Activated T-helper 2 cell treated with anti-CD3 and anti-CD28 coated beads, Interferon-gamma antibody, Interleukin-2, Interleukin-4, amounts not matched to agents 10 μg/mL and 5 μg/mL and 100 μg/mL, durations not matched to agents 14 hours and 24 hours and 36 hours (primary cell): ENCODE results near the gene PRSS56. TPM values are rescaled to one million over a fixed set of nuclear protein-coding genes. Genes with fewer than 3 reads are reported as not detected.

ENCODE experiments used
- DNase-seq: peaks from one replicate; pipeline ENCODE4 v3.0.0; 2021; ENCODE audit warnings: low spot score
- H3K27ac Mint-ChIP-seq: one replicate; pipeline ENCODE4 v1.8.0; 2021; ENCODE audit warnings: mixed read lengths
- H3K27me3 Mint-ChIP-seq: one replicate; pipeline ENCODE4 v1.8.0; 2021; ENCODE audit warnings: low read depth, mixed read lengths
- H3K36me3 Mint-ChIP-seq: one replicate; pipeline ENCODE4 v1.8.0; 2021; ENCODE audit warnings: low read depth, mixed read lengths
- H3K4me1 Mint-ChIP-seq: one replicate; pipeline ENCODE4 v1.8.0; 2021; ENCODE audit warnings: low read depth, mixed read lengths
- H3K4me3 Mint-ChIP-seq: one replicate; pipeline ENCODE4 v1.8.0; 2021; ENCODE audit warnings: low read depth, mild to moderate bottlenecking, moderate library complexity, mixed read lengths
- H3K9me3 Mint-ChIP-seq: one replicate; pipeline ENCODE4 v1.8.0; 2021; ENCODE audit warnings: mixed read lengths
- intact Hi-C: fragments of 100-400 bp; cut with micrococcal nuclease; formaldehyde crosslinking; loops from one replicate; pipeline ENCODE4 v1.15.1; 2023
- total RNA-seq: library from RNA; stranded (reverse); gene quantifications from 2 replicates; pipeline ENCODE4 v1.2.3, GENCODE V29; 2022

The PRSS56 gene
- total RNA-seq, 1 donor from 2014 or later: not detected

GRCh38 chr2:232573042-232573441 is 52.9 kb downstream of the PRSS56 start:
- intact Hi-C loops: no loop called here

GRCh38 chr2:232573771-232574435 is 53.7 kb downstream of the PRSS56 start:
- intact Hi-C loops: no loop called here
- no peaks in the 10 kb centered on the region for H3K4me1 Mint-ChIP-seq
- no peaks in the 10 kb centered on the region for H3K9me3 Mint-ChIP-seq
- DNase-seq: no peak
- H3K36me3 Mint-ChIP-seq: peaks cover 39% of the 10 kb centered on the region
- no peak overlapping the region for H3K27ac Mint-ChIP-seq
- no peak overlapping the region for H3K4me3 Mint-ChIP-seq
- no peaks in the 10 kb centered on the region for H3K27me3 Mint-ChIP-seq

More at GRCh38 chr2:232573042-232573441, 52.9 kb downstream of the PRSS56 start:
- Mint-ChIP-seq H3K27me3 (no peaks in the 10 kb centered on the region), H3K4me1 (peaks cover under 1% of the 10 kb centered on the region), H3K27ac (no peak overlapping the region), H3K36me3 (peaks cover 44% of the 10 kb centered on the region), H3K9me3 (no peaks in the 10 kb centered on the region), H3K4me3 (no peak overlapping the region)
- DNase-seq: no peak

GRCh38 chr2:232574674-232575403 is 54.7 kb downstream of the PRSS56 start:
- H3K4me1 Mint-ChIP-seq: peaks cover 2% of the 10 kb centered on the region
- H3K36me3 Mint-ChIP-seq: peaks cover 32% of the 10 kb centered on the region
- H3K9me3 Mint-ChIP-seq: no peaks in the 10 kb centered on the region
- H3K27me3 Mint-ChIP-seq: no peaks in the 10 kb centered on the region
- DNase-seq: no peak
- H3K27ac Mint-ChIP-seq: no peak overlapping the region
- no peak overlapping the region for H3K4me3 Mint-ChIP-seq
- intact Hi-C loops: no loop called here

Other genes starting within 250 kb of the PRSS56 start
- not detected in 2 replicates for gene ALPP, start 141.6 kb upstream of the PRSS56 start, total RNA-seq
- gene ALPG, start 113.5 kb upstream of the PRSS56 start, total RNA-seq: not detected in 2 replicates
- not detected in 2 replicates for gene ALPI, start 64.2 kb upstream of the PRSS56 start, total RNA-seq
- 0.50 and 0.78 TPM in 2 replicates for gene ECEL1, start 32.6 kb upstream of the PRSS56 start, total RNA-seq
- gene CHRND, start 5.8 kb downstream of the PRSS56 start, total RNA-seq: not detected in 2 replicates
- gene CHRNG, start 19.3 kb downstream of the PRSS56 start, total RNA-seq: not detected in 2 replicates
- gene TIGD1, start 30.2 kb downstream of the PRSS56 start, total RNA-seq: 7.4 and 9.1 TPM in 2 replicates
- 85.0 and 88.4 TPM in 2 replicates for gene EIF4E2, start 30.3 kb downstream of the PRSS56 start, total RNA-seq
- 0.16 and 0.48 TPM in 2 replicates for gene EFHD1, start 113.2 kb downstream of the PRSS56 start, total RNA-seq
- gene GIGYF2, start 176.9 kb downstream of the PRSS56 start, total RNA-seq: 63.7 and 64.7 TPM in 2 replicates